Mucosa of stomach (tissue), 1 donor: ENCODE results near the gene GRXCR1.

ENCODE experiments used
- H3K27me3 ChIP-seq: one replicate; pipeline ENCODE4 v1.7.0; 2013; ENCODE audit warnings: mild to moderate bottlenecking, low read length; ENCODE audit not compliant: control insufficient read depth, insufficient read depth
- H3K36me3 ChIP-seq: one replicate; pipeline ENCODE4 v1.7.0; 2013; ENCODE audit warnings: low read length; ENCODE audit not compliant: control insufficient read depth, insufficient read depth
- H3K4me1 ChIP-seq: one replicate; pipeline ENCODE4 v1.7.0; 2013; ENCODE audit warnings: mild to moderate bottlenecking, low read length; ENCODE audit not compliant: control insufficient read depth, insufficient read depth
- H3K4me3 ChIP-seq: one replicate; pipeline ENCODE4 v1.7.0; 2013; ENCODE audit warnings: low read length
- H3K9ac ChIP-seq: one replicate; pipeline ENCODE4 v1.7.0; 2013; ENCODE audit warnings: mild to moderate bottlenecking, low read length, moderate library complexity
- H3K9me3 ChIP-seq: one replicate; pipeline ENCODE4 v1.7.0; 2013; ENCODE audit warnings: mild to moderate bottlenecking, low read length, moderate library complexity; ENCODE audit not compliant: control insufficient read depth
- donor health status: Pancreatic carcinoma.

The GRXCR1 gene

GRCh38 chr4:42904986-42905385 is 12.5 kb downstream of the GRXCR1 start:
- Histone ChIP-seq H3K4me3 (no peak overlapping the region), H3K9ac (no peak overlapping the region), H3K27me3 (no peaks in the 10 kb centered on the region), H3K9me3 (no peaks in the 10 kb centered on the region), H3K4me1 (no peaks in the 10 kb centered on the region), H3K36me3 (no peaks in the 10 kb centered on the region)

- no peaks in the 10 kb centered on the region for H3K27me3 ChIP-seq
- H3K4me1 ChIP-seq = no peaks in the 10 kb centered on the region
- H3K9me3 ChIP-seq = no peaks in the 10 kb centered on the region
- no peaks in the 10 kb centered on the region for H3K36me3 ChIP-seq
- H3K9ac ChIP-seq = no peak overlapping the region
- H3K4me3 ChIP-seq = no peak overlapping the region
Observed at GRCh38 chr4:42905591-42905990, 13.1 kb downstream of the GRXCR1 start.

- Histone ChIP-seq H3K36me3 (no peaks in the 10 kb centered on the region), H3K4me1 (no peaks in the 10 kb centered on the region), H3K27me3 (no peaks in the 10 kb centered on the region), H3K9me3 (no peaks in the 10 kb centered on the region), H3K9ac (no peak overlapping the region), H3K4me3 (no peak overlapping the region)
Observed at GRCh38 chr4:42906341-42906740, 13.8 kb downstream of the GRXCR1 start.

DNA sequence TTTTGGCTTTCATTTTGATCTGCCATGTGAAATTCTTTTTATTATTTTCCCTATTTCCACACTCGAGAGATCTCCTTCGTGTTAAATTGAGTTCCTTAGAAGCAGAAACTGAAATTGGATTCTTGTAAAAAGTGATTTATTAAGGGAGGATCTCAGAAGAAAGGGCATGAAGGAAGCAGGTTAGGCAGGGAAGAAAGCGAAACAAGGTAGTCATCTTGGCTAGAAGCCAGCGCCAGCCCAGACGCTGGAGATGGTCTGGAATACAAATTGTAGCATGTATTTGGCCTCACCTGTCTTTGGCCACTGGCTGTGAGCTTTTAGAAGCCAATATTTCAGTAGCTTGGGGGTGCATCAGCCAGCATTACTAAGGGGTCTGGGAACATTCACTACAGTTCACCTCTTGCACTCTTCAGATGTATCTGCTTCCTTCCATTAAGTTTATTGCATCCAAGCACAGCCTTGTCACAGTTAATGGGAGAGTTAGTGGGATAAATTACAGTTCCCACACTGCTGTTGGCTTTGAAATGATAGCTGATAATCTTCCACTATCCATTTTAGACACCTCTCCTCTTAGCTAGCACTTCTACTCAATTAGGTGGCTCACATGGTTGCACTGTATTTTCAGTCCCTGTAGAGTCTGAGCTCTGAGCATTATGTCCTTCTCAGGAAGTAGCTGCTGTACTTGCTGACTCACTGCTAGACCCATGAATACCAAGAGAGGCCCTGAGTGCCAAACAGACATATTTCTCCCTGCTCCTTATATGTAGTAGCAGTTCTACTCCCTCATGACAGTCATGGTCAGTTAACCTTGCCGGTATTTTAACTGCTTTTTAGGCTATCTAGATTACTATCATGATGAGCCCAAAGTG is 14.6 kb downstream of the GRXCR1 start:
- H3K27me3 ChIP-seq = no peaks in the 10 kb centered on the region
- H3K9ac ChIP-seq = no peak overlapping the region
- H3K4me1 ChIP-seq = no peaks in the 10 kb centered on the region

DNA sequence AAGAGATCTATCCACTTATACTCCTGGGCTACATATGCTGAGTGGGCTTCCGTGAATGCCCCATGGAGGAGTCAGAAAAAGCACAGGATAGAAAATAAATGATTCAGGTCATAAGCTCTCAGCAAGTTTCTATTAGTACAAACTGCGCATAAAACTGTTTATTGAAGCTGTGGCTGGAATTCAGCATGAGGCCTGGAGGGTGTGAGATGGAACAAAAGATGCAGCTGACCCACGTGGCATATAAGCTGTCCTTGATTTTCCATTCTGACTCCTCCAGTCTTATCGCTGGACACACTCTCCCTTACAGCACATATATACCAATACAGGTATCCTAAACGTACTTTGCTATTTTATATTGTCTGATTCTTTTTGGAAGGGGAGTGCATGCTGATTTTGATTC is 17.9 kb downstream of the GRXCR1 start:
- Histone ChIP-seq H3K4me1 (no peaks in the 10 kb centered on the region), H3K9ac (no peak overlapping the region), H3K27me3 (no peaks in the 10 kb centered on the region), H3K36me3 (no peaks in the 10 kb centered on the region), H3K9me3 (no peaks in the 10 kb centered on the region), H3K4me3 (no peak overlapping the region)

More for the DNA sequence above, 14.6 kb downstream of the GRXCR1 start:
- Histone ChIP-seq H3K36me3 (no peaks in the 10 kb centered on the region), H3K9me3 (no peaks in the 10 kb centered on the region), H3K4me3 (no peak overlapping the region)

DNA sequence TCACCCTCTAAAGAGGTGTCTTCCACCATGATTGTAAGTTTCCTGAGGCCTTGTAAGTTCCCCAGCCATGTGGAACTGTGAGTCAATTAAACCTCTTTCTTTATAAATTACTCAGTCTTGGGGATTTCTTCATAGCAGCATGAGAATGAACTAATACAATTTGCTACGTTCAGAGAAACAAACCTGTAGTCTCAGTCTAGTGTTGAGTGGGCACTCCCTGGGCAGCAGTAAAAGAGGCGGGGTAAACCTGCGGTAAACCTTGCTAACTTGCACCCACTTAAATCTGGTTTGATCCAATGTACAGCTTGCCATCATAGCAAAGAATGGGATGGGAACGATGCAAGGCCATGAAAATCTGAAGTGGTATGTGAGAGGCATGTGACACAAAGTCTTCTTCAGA is 22.4 kb downstream of the GRXCR1 start:
- H3K9ac ChIP-seq = no peak overlapping the region
- no peaks in the 10 kb centered on the region for H3K27me3 ChIP-seq
- no peaks in the 10 kb centered on the region for H3K9me3 ChIP-seq
- no peaks in the 10 kb centered on the region for H3K36me3 ChIP-seq
- H3K4me1 ChIP-seq = no peaks in the 10 kb centered on the region
- H3K4me3 ChIP-seq = no peak overlapping the region

DNA sequence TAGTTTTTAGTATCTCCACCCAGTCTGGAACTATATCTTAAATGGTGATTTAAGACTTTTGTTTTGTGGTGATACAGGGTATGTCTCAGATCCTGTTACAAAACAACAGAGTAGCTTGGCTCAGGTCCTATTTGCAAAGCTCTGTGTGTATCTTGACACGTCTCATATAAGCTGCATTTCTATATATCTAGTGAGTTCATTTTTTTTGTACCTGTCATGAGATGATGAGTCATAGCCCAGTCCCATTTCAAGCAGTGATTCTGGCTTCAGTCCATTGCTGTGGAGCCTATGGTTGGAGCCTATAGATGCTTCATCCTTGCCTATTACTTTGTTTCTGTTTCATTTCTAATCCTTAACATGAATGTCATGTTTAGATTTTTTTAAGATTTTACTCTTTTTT is 23.0 kb downstream of the GRXCR1 start:
- Histone ChIP-seq H3K4me3 (no peak overlapping the region), H3K27me3 (no peaks in the 10 kb centered on the region), H3K4me1 (no peaks in the 10 kb centered on the region), H3K36me3 (no peaks in the 10 kb centered on the region), H3K9ac (no peak overlapping the region), H3K9me3 (no peaks in the 10 kb centered on the region)

DNA sequence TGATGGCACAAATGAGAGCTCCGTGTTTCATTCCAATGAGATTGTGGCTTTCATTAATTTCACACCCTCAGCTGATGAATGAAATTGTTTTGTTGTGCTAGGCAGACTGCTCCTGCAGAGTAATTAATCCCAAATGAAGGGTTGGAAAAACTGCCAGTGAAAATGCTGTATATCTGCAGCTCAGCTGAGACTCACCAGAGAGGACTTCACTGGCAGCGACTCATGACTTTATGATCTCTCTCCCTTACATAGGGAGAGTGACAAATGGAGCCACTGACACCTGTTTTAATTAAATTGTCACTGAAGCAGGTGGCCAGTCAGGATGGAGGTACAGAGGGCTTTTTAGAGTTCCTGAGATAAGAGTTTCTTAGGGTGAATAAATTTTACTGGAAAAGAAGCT is 24.8 kb downstream of the GRXCR1 start:
- Histone ChIP-seq H3K9me3 (no peaks in the 10 kb centered on the region), H3K4me3 (no peak overlapping the region), H3K27me3 (no peaks in the 10 kb centered on the region), H3K36me3 (no peaks in the 10 kb centered on the region), H3K9ac (no peak overlapping the region), H3K4me1 (no peaks in the 10 kb centered on the region)

DNA sequence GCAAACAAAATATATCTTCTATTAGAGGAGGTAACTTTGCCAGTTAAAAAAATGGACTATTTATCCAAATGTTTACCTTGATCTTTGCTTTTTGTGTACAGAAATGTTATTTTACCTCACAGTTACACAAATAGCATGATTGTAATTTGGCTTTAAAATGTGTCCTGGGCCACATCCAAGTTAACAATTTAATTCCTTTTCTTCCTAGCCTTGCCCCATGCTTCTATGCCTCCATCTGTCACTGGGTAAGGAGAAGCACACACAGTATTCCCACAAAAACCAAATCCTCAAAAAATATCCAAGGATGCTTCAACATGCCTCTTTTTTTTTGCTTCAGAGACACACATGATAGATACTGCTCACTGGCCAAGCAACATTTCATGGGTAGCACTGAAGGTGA is 30.9 kb downstream of the GRXCR1 start:
- Histone ChIP-seq H3K27me3 (no peaks in the 10 kb centered on the region), H3K4me3 (no peak overlapping the region), H3K9me3 (no peaks in the 10 kb centered on the region), H3K4me1 (no peaks in the 10 kb centered on the region), H3K36me3 (no peaks in the 10 kb centered on the region), H3K9ac (no peak overlapping the region)

- H3K27me3 ChIP-seq = no peaks in the 10 kb centered on the region
- no peak overlapping the region for H3K9ac ChIP-seq
- H3K9me3 ChIP-seq = no peaks in the 10 kb centered on the region
- no peaks in the 10 kb centered on the region for H3K4me1 ChIP-seq
- no peaks in the 10 kb centered on the region for H3K36me3 ChIP-seq
- H3K4me3 ChIP-seq = no peak overlapping the region
Observed at GRCh38 chr4:42925921-42926320, 33.4 kb downstream of the GRXCR1 start.

GRCh38 chr4:42927946-42928345 is 35.4 kb downstream of the GRXCR1 start:
- Histone ChIP-seq H3K36me3 (no peaks in the 10 kb centered on the region), H3K9ac (no peak overlapping the region), H3K4me3 (no peak overlapping the region), H3K27me3 (no peaks in the 10 kb centered on the region), H3K4me1 (no peaks in the 10 kb centered on the region), H3K9me3 (no peaks in the 10 kb centered on the region)

GRCh38 chr4:42928582-42928981 is 36.1 kb downstream of the GRXCR1 start:
- Histone ChIP-seq H3K9ac (no peak overlapping the region), H3K4me3 (no peak overlapping the region), H3K9me3 (no peaks in the 10 kb centered on the region), H3K36me3 (no peaks in the 10 kb centered on the region), H3K4me1 (no peaks in the 10 kb centered on the region), H3K27me3 (no peaks in the 10 kb centered on the region)

- Histone ChIP-seq H3K9me3 (no peaks in the 10 kb centered on the region), H3K4me3 (no peak overlapping the region), H3K27me3 (no peaks in the 10 kb centered on the region), H3K9ac (no peak overlapping the region), H3K4me1 (no peaks in the 10 kb centered on the region), H3K36me3 (no peaks in the 10 kb centered on the region)
Observed at GRCh38 chr4:42942216-42942615, 49.7 kb downstream of the GRXCR1 start.
